Hepatocyte (in vitro differentiated cells): ENCODE results near the gene TTC9B.

Experiments used
- EZH2phosphoT487 ChIP-seq: fragments of 200-600 bp; sonication (generic); IDR thresholded peaks from one replicate; pipeline ENCODE4 v1.6.1; 2018; ENCODE audit warnings: antibody characterized with exemption, mild to moderate bottlenecking, low read depth, moderate library complexity; ENCODE audit not compliant: unreplicated experiment, severe bottlenecking
- TF ChIP-seq, protein P1 (sequence below): fragments of 200-600 bp; sonication (generic); IDR thresholded peaks from 2 replicates; pipeline ENCODE4 v1.5.1; 2016; ENCODE audit warnings: antibody characterized with exemption, mild to moderate bottlenecking; ENCODE audit not compliant: poor library complexity

DNA sequence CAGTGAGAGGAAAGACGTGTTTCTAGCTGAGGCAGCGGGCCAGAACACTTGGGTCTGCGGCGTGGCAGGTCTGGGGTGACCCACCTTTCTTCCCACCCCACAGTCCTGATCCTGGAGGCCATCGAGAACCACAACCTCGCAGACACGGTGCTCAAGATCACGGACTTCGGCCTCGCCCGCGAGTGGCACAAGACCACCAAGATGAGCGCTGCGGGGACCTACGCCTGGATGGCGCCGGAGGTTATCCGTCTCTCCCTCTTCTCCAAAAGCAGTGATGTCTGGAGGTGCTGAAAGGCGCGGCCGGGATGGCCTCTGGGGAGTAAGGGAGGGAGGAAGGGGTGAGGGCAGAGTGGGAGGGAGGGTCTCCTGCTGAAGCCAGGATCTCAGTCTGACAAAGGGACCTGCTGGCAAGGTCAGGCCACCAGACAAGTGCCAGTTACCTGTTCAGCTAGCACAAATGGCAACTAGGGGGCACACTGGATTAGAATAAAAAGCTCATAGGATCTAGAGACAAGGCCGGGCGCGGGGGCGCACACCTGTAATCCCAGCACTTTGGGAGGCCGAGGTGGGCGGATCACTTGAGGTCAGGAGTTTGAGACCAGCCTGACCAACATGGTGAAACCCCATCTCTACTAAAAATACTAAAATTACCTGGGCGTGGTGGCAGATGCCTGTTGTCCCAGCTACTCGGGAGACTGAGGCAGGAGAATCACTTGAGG is 19.8 kb downstream of the TTC9B start:
- TF ChIP-seq, protein P1, sequence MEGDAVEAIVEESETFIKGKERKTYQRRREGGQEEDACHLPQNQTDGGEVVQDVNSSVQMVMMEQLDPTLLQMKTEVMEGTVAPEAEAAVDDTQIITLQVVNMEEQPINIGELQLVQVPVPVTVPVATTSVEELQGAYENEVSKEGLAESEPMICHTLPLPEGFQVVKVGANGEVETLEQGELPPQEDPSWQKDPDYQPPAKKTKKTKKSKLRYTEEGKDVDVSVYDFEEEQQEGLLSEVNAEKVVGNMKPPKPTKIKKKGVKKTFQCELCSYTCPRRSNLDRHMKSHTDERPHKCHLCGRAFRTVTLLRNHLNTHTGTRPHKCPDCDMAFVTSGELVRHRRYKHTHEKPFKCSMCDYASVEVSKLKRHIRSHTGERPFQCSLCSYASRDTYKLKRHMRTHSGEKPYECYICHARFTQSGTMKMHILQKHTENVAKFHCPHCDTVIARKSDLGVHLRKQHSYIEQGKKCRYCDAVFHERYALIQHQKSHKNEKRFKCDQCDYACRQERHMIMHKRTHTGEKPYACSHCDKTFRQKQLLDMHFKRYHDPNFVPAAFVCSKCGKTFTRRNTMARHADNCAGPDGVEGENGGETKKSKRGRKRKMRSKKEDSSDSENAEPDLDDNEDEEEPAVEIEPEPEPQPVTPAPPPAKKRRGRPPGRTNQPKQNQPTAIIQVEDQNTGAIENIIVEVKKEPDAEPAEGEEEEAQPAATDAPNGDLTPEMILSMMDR = no peak
- TF ChIP-seq EZH2phosphoT487 = no peak
